NCI-H1436 (cell line): ENCODE data around the gene ING2.
"Not testable (repeated sequence)": the region's sequence is repeated elsewhere in the genome, so short reads cannot be mapped to it uniquely, and the experiment has no call there.

Experiments
- DNase-seq: peaks from one replicate; lab custom pipeline; 2025; lab: John Stamatoyannopoulos, UW

Gene ING2

GRCh38 chr4:183550345-183551093 is 45.7 kb downstream of the ING2 start:
- DNase-seq, result no peak

GRCh38 chr4:183552274-183553146 is 47.7 kb downstream of the ING2 start:
- no peak for DNase-seq

- not testable (repeated sequence) for DNase-seq
Measured at GRCh38 chr4:183553147-183553478, 48.3 kb downstream of the ING2 start.

GRCh38 chr4:183553601-183554345 is 48.9 kb downstream of the ING2 start:
- DNase-seq, result no peak

- DNase-seq, result no peak
Measured at GRCh38 chr4:183554346-183554686, 49.5 kb downstream of the ING2 start.

- DNase-seq, result no peak
Measured at GRCh38 chr4:183554878-183555585, 50.2 kb downstream of the ING2 start.

GRCh38 chr4:183556947-183557346 is 52.1 kb downstream of the ING2 start:
- no peak for DNase-seq

GRCh38 chr4:183557611-183558010 is 52.8 kb downstream of the ING2 start:
- no peak for DNase-seq

- no peak for DNase-seq
Measured at GRCh38 chr4:183558873-183559272, 54.0 kb downstream of the ING2 start.

GRCh38 chr4:183561905-183562304 is 57.0 kb downstream of the ING2 start:
- DNase-seq, result no peak
